Measurements from ENCODE around the gene SORCS2. TPM values are rescaled to one million over a fixed set of nuclear protein-coding genes. Genes with fewer than 3 reads are reported as not detected.

The SORCS2 gene
- total RNA-seq, 4 donors from 2014 or later: 0.26 to 17.1 (median 2.9) TPM

- TF ChIP-seq CTCF (IDR thresholded peaks at IDR 0.05) (no peak), POLR2A (IDR thresholded peaks at IDR 0.05) (no peak)
- intact Hi-C loops (cut with DNase I; ENCODE audit: low total_unique reads): no loop called here
- H3K27me3 ChIP-seq: no peaks in the 10 kb centered on the region
- H3K36me3 ChIP-seq: no peaks in the 10 kb centered on the region
- peaks cover 0 to 6% of the 10 kb centered on the region in 2 donors for H3K4me1 ChIP-seq
- H3K9me3 ChIP-seq: no peaks in the 10 kb centered on the region
- no peak overlapping the region for H3K27ac ChIP-seq
- H3K4me3 ChIP-seq: no peak overlapping the region
- no peak for DNase-seq
Measured at GRCh38 chr4:7628432-7628831, 436.1 kb downstream of the SORCS2 start.

GRCh38 chr4:7629501-7630254 is 437.3 kb downstream of the SORCS2 start:
- Histone ChIP-seq H3K4me1 (peaks cover 0 to 6% of the 10 kb centered on the region in 2 donors), H3K36me3 (no peaks in the 10 kb centered on the region), H3K9me3 (no peaks in the 10 kb centered on the region), H3K4me3 (no peak overlapping the region), H3K27ac (peak overlapping the region in 1 of 2 donors; percentile 58), H3K27me3 (no peaks in the 10 kb centered on the region)
- DNase-seq: no peak
- TF ChIP-seq CTCF (IDR thresholded peaks at IDR 0.05) (no peak), POLR2A (IDR thresholded peaks at IDR 0.05) (no peak)
- intact Hi-C loops (cut with DNase I; ENCODE audit: low total_unique reads): no loop called here

GRCh38 chr4:7630568-7631287 is 438.4 kb downstream of the SORCS2 start:
- peak; percentile 54 to 71 for DNase-seq

GRCh38 chr4:7631288-7632014 is 439.1 kb downstream of the SORCS2 start:
- DNase-seq: no peak
- intact Hi-C loops (cut with DNase I; ENCODE audit: low total_unique reads): no loop called here
- Histone ChIP-seq H3K9me3 (no peaks in the 10 kb centered on the region), H3K36me3 (no peaks in the 10 kb centered on the region), H3K27ac (peak overlapping the region; percentile 12 to 58), H3K4me3 (no peak overlapping the region), H3K4me1 (peaks cover 0 to 6% of the 10 kb centered on the region in 2 donors), H3K27me3 (no peaks in the 10 kb centered on the region)
- no peak for TF ChIP-seq CTCF (IDR thresholded peaks at IDR 0.05)
- no peak for TF ChIP-seq POLR2A (IDR thresholded peaks at IDR 0.05)

More at GRCh38 chr4:7630568-7631287, 438.4 kb downstream of the SORCS2 start:
- no peak for TF ChIP-seq CTCF (IDR thresholded peaks at IDR 0.05)
- peak overlapping the region in 1 of 2 donors; percentile 5 for H3K4me3 ChIP-seq
- no peaks in the 10 kb centered on the region for H3K36me3 ChIP-seq
- no peaks in the 10 kb centered on the region for H3K27me3 ChIP-seq
- peak overlapping the region; percentile 12 to 58 for H3K27ac ChIP-seq
- H3K4me1 ChIP-seq: peaks cover 0 to 6% of the 10 kb centered on the region in 2 donors
- intact Hi-C loops (cut with DNase I; ENCODE audit: low total_unique reads): no loop called here
- no peaks in the 10 kb centered on the region for H3K9me3 ChIP-seq

All from uterus (tissue), 4 donors.